ENCODE measurements around the gene CACNA1D.

Gene CACNA1D

GRCh38 chr3:53834429-53835095 is 340.2 kb downstream of the CACNA1D start:
- DNase-seq, result no peak

DNA sequence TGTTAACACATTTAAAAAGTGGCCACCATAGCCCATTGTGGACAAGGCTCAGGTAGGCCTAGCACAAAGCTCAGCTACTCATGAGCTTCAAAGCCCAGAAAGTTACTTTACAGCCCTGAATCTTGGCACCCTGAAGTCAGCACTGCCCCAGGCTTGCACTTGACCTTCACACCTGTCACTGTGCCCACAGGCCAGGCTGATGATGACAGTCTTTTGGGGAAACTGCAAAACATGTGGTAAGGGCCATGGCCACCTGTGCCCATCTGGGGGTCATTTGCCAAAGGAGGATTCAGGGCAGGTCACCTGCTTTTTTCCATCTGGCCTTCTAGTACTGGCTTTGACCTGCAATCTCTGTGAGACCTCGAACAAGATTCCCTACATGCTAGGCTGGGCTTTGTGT is 340.8 kb downstream of the CACNA1D start:
- DNase-seq, result no peak

DNA sequence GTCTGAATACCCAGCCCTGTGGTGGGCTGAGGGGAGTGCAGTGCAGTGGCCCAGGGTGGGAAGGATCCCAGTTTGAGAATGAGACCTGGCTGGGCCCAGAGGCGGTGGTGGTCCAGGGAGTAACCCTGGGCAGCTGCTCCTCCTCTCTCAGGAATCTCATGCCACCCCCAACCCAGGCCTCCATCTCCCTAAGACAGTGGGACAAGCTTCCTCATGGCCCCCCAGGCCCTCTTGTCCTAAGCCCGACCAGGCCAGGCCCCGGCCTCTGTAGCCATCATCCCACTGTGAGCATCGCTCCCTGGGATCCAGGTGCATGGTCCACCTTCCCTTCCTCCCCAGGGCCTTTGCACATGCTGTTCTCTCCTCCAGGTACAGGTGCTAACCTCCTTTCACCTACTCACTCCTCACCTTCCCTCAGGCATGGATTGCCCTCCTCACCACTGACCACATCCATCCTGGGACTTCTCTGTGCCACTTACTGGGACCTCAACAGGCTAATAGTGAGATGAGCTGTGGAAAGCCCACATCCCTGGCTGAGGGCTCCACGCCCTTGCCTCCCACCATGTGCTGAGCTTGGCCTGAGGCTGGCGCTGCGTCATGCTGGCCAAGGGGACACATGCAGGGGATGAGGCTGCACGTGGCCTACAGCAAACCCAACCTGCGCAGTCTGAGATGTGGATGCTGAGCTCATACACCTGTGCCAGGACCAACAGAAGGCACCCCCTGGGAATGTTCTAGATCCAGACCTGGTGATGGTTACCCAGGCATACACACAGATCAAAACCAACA is 341.9 kb downstream of the CACNA1D start:
- no peak for DNase-seq

- no peak for DNase-seq
Measured at GRCh38 chr3:53837331-53837730, 342.9 kb downstream of the CACNA1D start.

GRCh38 chr3:53841296-53841695 is 346.9 kb downstream of the CACNA1D start:
- no peak for DNase-seq

DNA sequence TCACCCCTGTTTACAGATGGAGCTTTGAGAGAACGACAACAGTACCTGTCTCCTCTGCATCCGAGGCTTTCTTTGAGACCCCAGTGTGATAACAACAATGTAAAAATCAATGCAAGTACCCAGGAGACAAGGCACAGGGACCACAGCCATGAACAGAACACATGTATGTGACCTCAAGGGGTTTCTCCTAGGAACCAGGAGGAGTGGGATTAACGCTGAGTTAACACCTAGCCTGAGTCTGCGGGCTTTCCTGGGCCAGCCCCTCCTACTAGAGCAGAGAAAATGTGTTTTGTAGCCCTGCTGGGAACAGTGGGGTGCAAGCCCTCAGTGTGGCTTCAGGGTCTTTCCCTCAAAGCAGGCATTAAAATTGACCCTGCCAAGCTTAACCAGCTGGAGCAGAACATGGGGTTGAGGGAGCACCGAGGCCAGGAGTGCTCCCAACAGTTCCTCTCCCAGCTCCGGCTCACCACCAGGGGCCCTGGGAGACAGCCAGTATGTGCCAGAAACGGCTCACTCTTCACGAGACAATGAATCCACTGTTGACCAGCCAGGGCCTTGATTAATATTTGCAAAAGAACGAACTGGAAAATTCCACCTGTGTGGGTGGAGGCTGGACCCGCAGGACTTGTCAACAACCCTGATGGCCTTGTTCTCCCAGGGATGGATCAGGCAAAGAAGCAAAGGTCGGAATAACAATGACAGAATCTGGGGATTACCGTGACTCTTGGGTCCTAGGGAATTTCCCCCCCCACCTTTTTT is 348.2 kb downstream of the CACNA1D start:
- no peak for DNase-seq

GRCh38 chr3:53843195-53844177 is 349.1 kb downstream of the CACNA1D start:
- DNase-seq, result no peak

- no peak for DNase-seq
Measured at GRCh38 chr3:53844262-53845102, 350.1 kb downstream of the CACNA1D start.

DNA sequence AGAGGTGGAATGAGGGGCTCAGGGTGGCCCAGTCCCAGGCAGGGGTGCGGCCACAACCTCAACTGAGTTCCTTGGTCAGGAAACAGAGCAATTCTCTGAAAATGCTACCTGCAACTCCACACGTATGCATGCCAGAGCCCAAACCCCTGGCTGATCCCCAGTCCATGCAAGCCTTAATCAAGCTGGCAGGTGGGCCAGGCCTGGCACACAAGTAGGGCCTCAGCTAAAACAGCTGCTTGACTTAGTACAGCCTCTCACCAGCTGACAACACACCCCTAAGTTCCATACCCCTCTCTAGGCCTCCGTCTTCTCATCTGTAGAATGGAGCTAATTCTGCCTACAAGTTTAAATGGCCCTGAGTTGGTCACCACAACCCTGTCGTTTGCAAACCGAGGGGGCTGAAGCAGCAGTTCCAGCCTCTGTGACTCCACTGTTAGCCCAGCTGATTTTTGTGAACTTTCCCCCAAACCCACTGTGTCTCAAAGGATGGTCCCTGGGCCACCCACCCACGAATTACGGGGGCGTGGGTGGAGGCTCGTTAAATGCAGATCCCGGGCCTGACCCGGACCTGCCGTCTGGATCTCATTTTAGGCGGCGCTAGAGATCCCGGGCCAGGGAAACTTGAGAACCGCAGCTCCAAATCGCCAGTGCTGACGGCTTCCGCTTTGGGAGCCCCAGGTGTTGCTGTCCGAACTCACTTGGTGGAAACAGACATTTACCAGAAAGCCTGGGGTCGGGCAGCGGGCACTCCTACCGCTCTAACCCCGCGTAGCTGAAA is 350.9 kb downstream of the CACNA1D start:
- DNase-seq, result no peak

GRCh38 chr3:53845881-53846133 is 351.4 kb downstream of the CACNA1D start:
- DNase-seq, result no peak

- no peak for DNase-seq
Measured at GRCh38 chr3:53846134-53846850, 351.9 kb downstream of the CACNA1D start, which contains the start of the genes CHDH and IL17RB. Gene CHDH, minus strand, starts transcription at chr3:53846419. Its CDS starts 22,411 bp downstream, at chr3:53824008. Gene IL17RB, plus strand, starts transcription at chr3:53846568. Its CDS starts 21 bp downstream, at chr3:53846589.

DNA sequence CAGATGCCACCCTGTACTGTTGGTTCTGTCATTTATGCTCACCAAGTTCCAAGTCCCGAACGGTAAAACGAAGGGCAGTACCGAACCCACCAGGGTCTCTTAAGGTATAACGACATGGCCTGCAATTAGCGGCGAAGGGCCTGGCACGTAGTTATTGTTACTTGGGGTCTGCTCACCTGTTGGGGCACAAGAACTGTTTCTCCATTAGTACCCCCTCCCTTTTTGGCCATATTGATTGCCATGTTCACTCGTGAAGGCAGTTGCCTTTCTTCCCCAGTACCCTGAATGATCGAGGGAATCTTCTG is 352.4 kb downstream of the CACNA1D start:
- DNase-seq, result no peak

DNA sequence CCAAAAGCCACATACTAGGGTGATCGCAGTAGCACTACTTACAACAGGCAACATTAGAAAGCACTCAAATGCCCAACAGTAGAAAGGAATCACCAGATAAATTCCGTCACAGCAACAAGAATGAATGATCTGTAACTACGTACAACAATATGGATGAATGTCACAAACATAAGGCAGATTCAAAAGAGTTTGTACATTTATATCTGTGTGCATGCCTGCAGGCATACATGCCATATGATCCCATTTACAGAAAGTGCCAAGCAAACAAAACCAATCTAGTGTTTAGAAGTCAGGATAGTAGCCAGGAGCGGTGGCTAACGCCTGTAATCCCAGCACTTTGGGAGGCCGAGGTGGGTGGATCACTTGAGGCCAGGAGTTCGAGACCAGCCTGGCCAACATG is 355.5 kb downstream of the CACNA1D start:
- DNase-seq, result no peak

GRCh38 chr3:53850895-53851294 is 356.5 kb downstream of the CACNA1D start:
- no peak for DNase-seq

- no peak for DNase-seq
Measured at GRCh38 chr3:53856964-53857363, 362.6 kb downstream of the CACNA1D start.

DNA sequence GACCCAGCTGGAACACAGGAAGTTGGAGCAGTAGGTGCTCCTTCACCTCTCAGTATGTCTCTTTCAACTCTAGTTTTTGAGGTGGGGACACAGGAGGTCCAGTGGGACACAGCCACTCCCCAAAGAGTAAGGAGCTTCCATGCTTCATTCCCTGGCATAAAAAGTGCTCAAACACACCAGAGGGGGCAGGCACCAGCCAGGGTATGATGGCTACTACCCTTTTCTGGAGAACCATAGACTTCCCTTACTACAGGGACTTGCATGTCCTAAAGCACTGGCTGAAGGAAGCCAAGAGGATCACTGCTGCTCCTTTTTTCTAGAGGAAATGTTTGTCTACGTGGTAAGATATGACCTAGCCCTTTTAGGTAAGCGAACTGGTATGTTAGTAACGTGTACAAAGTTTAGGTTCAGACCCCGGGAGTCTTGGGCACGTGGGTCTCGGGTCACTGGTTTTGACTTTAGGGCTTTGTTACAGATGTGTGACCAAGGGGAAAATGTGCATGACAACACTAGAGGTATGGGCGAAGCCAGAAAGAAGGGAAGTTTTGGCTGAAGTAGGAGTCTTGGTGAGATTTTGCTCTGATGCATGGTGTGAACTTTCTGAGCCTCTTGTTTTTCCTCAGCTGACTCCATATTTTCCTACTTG is 363.8 kb downstream of the CACNA1D start:
- no peak for DNase-seq

GRCh38 chr3:53859178-53859577 is 364.8 kb downstream of the CACNA1D start:
- DNase-seq, result no peak

DNA sequence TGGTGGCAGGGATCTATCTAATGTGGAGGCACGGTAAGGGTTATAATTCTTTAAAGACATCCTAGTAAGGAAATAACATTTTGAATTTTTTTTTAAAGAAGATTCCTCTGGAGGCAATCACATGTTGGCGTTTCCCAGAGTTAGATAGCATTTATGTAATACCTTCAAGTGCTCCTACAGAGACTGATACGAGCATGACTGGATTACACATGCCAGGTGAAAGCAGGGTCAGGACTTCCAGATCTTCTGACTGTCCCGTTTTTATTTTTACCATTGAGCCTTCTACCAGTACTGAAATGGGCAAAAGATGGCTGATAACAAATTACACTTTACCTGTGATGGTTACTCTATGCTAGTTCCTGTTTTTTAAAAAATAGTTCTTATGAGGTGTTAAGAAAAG is 365.8 kb downstream of the CACNA1D start:
- DNase-seq, result no peak

DNA sequence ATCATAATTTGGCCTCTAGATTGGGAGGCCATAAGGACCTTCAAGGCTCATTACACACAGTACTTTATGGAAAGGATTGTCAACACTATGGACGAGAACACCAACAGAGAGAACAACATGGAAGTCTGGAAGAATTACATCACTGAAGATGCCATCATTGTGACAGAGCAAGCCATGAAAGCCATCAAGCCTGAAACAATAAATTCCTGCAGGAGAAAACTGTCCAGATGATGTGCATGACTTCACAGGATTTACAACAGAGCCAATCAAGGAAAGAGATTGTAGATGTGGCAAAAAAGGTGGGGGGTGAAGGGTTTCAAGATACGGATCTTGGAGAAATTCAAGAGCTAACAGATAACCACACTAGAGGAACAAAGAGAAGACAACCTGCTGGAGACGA is 367.8 kb downstream of the CACNA1D start:
- DNase-seq, result no peak

GRCh38 chr3:53863145-53863544 is 368.7 kb downstream of the CACNA1D start:
- DNase-seq, result no peak
